ENCODE measurements around the gene RNASE1.

DNA sequence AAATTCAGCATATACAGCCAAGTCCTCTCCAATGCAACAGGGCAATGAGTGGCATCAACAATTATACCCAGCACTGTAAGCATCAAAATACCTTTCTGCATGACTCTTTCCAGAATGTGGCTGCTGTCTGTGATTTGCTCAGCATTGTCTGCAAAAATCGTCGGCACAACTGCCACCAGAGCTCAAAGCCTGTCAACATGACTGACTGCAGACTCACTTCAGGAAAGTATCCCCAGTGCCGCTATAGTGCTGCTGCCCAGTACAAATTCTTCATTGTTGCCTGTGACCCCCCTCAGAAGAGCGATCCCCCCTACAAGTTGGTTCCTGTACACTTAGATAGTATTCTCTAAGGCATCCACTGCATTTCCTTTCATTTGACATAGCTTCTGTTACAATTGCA is 20.8 kb downstream of the RNASE1 start:
- no peak for TF ChIP-seq CTCF (IDR thresholded peaks at IDR 0.05)
- TF ChIP-seq POLR2AphosphoS5 (IDR thresholded peaks at IDR 0.05), result no peak

Data from gastroesophageal sphincter (tissue), 3 donors.